ENCODE data around the gene PLXNC1. TPM values are rescaled to one million over a fixed set of nuclear protein-coding genes. Genes with fewer than 3 reads are reported as not detected.

Gene PLXNC1
- total RNA-seq, 1 donor from 2014 or later = under 0.01 TPM

GRCh38 chr12:94260017-94260416 is 111.6 kb downstream of the PLXNC1 start:
- no peaks in the 10 kb centered on the region for H3K27me3 ChIP-seq (ENCODE audit: control insufficient read depth, insufficient read depth, low read length)
- H3K4me3 ChIP-seq (ENCODE audit: low read depth, low read length) = no peak overlapping the region
- FAIRE-seq = no peak
- no peak for DNase-seq (ENCODE audit: low read depth)
- TF ChIP-seq CTCF (IDR thresholded peaks at IDR 0.05; ENCODE audit: insufficient read depth, low read length, severe bottlenecking) = no peak
- H3K36me3 ChIP-seq (ENCODE audit: control insufficient read depth, insufficient read depth, low read length) = no peaks in the 10 kb centered on the region

GRCh38 chr12:94260717-94261116 is 112.3 kb downstream of the PLXNC1 start:
- no peak for DNase-seq (ENCODE audit: low read depth)
- Histone ChIP-seq H3K4me3 (ENCODE audit: low read depth, low read length) (no peak overlapping the region), H3K36me3 (ENCODE audit: control insufficient read depth, insufficient read depth, low read length) (no peaks in the 10 kb centered on the region), H3K27me3 (ENCODE audit: control insufficient read depth, insufficient read depth, low read length) (no peaks in the 10 kb centered on the region)
- TF ChIP-seq CTCF (IDR thresholded peaks at IDR 0.05; ENCODE audit: insufficient read depth, low read length, severe bottlenecking) = no peak
- FAIRE-seq = peak; percentile 70

- TF ChIP-seq CTCF (IDR thresholded peaks at IDR 0.05; ENCODE audit: insufficient read depth, low read length, severe bottlenecking) = no peak
- no peaks in the 10 kb centered on the region for H3K36me3 ChIP-seq (ENCODE audit: control insufficient read depth, insufficient read depth, low read length)
- DNase-seq (ENCODE audit: low read depth) (no peak), FAIRE-seq (no peak)
- H3K27me3 ChIP-seq (ENCODE audit: control insufficient read depth, insufficient read depth, low read length) = no peaks in the 10 kb centered on the region
- no peak overlapping the region for H3K4me3 ChIP-seq (ENCODE audit: low read depth, low read length)
Observed at GRCh38 chr12:94261119-94261518, 112.7 kb downstream of the PLXNC1 start.

GRCh38 chr12:94261786-94262185 is 113.4 kb downstream of the PLXNC1 start:
- Histone ChIP-seq H3K36me3 (ENCODE audit: control insufficient read depth, insufficient read depth, low read length) (no peaks in the 10 kb centered on the region), H3K27me3 (ENCODE audit: control insufficient read depth, insufficient read depth, low read length) (no peaks in the 10 kb centered on the region), H3K4me3 (ENCODE audit: low read depth, low read length) (peak overlapping the region; percentile 65)
- no peak for TF ChIP-seq CTCF (IDR thresholded peaks at IDR 0.05; ENCODE audit: insufficient read depth, low read length, severe bottlenecking)
- FAIRE-seq = no peak
- DNase-seq (ENCODE audit: low read depth) = no peak

GRCh38 chr12:94262228-94263010 is 114.0 kb downstream of the PLXNC1 start:
- Histone ChIP-seq H3K4me3 (ENCODE audit: low read depth, low read length) (peak overlapping the region; percentile 65), H3K36me3 (ENCODE audit: control insufficient read depth, insufficient read depth, low read length) (no peaks in the 10 kb centered on the region), H3K27me3 (ENCODE audit: control insufficient read depth, insufficient read depth, low read length) (no peaks in the 10 kb centered on the region)
- TF ChIP-seq CTCF (IDR thresholded peaks at IDR 0.05; ENCODE audit: insufficient read depth, low read length, severe bottlenecking) = no peak
- DNase-seq (ENCODE audit: low read depth) = peak; percentile 74
- FAIRE-seq = no peak
